Measurements from ENCODE around the gene RAB11B. TPM values are rescaled to one million over a fixed set of nuclear protein-coding genes. Genes with fewer than 3 reads are reported as not detected.
A peak's percentile ranks its signal among the peaks of the same experiment; 100 is the strongest.

Gene RAB11B
- total and polyA plus RNA-seq, 2 of the 13 experiments (the other 11 are each of a cell fraction or from before 2014, with no cell fraction given) = 6.0 to 28.4 TPM

DNA sequence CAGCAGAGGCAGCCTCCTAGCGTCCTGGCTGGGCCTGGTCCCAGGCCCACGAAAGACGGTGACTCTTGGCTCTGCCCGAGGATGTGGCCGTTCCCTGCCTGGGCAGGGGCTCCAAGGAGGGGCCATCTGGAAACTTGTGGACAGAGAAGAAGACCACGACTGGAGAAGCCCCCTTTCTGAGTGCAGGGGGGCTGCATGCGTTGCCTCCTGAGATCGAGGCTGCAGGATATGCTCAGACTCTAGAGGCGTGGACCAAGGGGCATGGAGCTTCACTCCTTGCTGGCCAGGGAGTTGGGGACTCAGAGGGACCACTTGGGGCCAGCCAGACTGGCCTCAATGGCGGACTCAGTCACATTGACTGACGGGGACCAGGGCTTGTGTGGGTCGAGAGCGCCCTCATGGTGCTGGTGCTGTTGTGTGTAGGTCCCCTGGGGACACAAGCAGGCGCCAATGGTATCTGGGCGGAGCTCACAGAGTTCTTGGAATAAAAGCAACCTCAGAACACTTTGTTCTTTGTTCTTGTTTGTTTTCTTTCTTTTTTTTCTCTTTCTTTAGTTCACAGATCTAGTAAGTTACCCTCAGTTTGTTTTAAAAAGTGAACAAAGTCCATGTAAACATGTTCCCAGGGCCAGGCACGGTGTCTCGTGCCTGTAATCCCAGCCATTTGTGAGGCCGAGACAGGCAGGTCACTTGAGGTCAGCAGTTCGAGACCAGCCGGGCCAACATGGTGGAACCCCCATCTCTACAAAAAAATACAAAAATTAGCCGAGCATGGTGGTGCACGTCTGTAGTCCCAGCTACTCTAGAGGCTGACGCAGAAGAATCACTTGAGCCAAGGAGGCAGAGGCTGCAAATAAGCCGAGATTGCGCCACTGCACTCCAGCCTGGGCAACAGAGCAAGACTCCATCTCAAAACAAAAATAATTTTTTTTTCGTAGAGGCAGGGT lies 16.0 kb upstream of the RAB11B start (continued):
- TF ChIP-seq ZNF772 (CRISPR knock-in tag; IDR thresholded peaks at IDR 0.05) (peak; percentile 81; the same call in 1 of the 2 replicates), ZNF747 (CRISPR knock-in tag; IDR thresholded peaks at IDR 0.05; ENCODE audit: borderline replicate concordance) (no peak; the same call in 1 of the 2 replicates), FOXA1 (IDR thresholded peaks at IDR 0.05) (peak; percentile 89), FOXA1 (CRISPR knock-in tag; IDR thresholded peaks at IDR 0.05) (peak; percentile 92), ZBTB7B (CRISPR knock-in tag; IDR thresholded peaks at IDR 0.05) (peak; percentile 84), ZNF296 (CRISPR knock-in tag; conservative IDR thresholded peaks at IDR 0.05) (no peak), ZFP36L1 (CRISPR knock-in tag; IDR thresholded peaks at IDR 0.05) (peak; percentile 85; the same call in 1 of the 2 replicates), AKAP8 (CRISPR knock-in tag; IDR thresholded peaks at IDR 0.05) (no peak), ATF1 (CRISPR knock-in tag; IDR thresholded peaks at IDR 0.05) (no peak), IRX3 (CRISPR knock-in tag; IDR thresholded peaks at IDR 0.05; ENCODE audit: borderline replicate concordance, low read depth) (no peak), KLF12 (CRISPR knock-in tag; IDR thresholded peaks at IDR 0.05; ENCODE audit: borderline replicate concordance) (peak; percentile 39; the same call in 1 of the 2 replicates), ESRRA (CRISPR knock-in tag; IDR thresholded peaks at IDR 0.05; ENCODE audit: low read depth) (peak; percentile 75), ZMAT3 (CRISPR knock-in tag; conservative IDR thresholded peaks at IDR 0.05) (peak; percentile 72; the same call in 1 of the 2 replicates), ZNF530 (CRISPR knock-in tag; IDR thresholded peaks at IDR 0.05; ENCODE audit: low read depth) (no peak), KAT2B (IDR thresholded peaks at IDR 0.05; ENCODE audit: borderline replicate concordance, low read depth, low read length) (no peak)
- TF ChIP-seq, protein P1, sequence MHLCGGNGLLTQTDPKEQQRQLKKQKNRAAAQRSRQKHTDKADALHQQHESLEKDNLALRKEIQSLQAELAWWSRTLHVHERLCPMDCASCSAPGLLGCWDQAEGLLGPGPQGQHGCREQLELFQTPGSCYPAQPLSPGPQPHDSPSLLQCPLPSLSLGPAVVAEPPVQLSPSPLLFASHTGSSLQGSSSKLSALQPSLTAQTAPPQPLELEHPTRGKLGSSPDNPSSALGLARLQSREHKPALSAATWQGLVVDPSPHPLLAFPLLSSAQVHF (CRISPR knock-in tag; IDR thresholded peaks at IDR 0.05) = no peak
- TF ChIP-seq, protein P2, sequence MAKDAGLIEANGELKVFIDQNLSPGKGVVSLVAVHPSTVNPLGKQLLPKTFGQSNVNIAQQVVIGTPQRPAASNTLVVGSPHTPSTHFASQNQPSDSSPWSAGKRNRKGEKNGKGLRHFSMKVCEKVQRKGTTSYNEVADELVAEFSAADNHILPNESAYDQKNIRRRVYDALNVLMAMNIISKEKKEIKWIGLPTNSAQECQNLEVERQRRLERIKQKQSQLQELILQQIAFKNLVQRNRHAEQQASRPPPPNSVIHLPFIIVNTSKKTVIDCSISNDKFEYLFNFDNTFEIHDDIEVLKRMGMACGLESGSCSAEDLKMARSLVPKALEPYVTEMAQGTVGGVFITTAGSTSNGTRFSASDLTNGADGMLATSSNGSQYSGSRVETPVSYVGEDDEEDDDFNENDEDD (CRISPR knock-in tag; IDR thresholded peaks at IDR 0.05; ENCODE audit: borderline replicate concordance) = peak; percentile 15; the same call in 1 of the 2 replicates
- TF ChIP-seq, protein P3, sequence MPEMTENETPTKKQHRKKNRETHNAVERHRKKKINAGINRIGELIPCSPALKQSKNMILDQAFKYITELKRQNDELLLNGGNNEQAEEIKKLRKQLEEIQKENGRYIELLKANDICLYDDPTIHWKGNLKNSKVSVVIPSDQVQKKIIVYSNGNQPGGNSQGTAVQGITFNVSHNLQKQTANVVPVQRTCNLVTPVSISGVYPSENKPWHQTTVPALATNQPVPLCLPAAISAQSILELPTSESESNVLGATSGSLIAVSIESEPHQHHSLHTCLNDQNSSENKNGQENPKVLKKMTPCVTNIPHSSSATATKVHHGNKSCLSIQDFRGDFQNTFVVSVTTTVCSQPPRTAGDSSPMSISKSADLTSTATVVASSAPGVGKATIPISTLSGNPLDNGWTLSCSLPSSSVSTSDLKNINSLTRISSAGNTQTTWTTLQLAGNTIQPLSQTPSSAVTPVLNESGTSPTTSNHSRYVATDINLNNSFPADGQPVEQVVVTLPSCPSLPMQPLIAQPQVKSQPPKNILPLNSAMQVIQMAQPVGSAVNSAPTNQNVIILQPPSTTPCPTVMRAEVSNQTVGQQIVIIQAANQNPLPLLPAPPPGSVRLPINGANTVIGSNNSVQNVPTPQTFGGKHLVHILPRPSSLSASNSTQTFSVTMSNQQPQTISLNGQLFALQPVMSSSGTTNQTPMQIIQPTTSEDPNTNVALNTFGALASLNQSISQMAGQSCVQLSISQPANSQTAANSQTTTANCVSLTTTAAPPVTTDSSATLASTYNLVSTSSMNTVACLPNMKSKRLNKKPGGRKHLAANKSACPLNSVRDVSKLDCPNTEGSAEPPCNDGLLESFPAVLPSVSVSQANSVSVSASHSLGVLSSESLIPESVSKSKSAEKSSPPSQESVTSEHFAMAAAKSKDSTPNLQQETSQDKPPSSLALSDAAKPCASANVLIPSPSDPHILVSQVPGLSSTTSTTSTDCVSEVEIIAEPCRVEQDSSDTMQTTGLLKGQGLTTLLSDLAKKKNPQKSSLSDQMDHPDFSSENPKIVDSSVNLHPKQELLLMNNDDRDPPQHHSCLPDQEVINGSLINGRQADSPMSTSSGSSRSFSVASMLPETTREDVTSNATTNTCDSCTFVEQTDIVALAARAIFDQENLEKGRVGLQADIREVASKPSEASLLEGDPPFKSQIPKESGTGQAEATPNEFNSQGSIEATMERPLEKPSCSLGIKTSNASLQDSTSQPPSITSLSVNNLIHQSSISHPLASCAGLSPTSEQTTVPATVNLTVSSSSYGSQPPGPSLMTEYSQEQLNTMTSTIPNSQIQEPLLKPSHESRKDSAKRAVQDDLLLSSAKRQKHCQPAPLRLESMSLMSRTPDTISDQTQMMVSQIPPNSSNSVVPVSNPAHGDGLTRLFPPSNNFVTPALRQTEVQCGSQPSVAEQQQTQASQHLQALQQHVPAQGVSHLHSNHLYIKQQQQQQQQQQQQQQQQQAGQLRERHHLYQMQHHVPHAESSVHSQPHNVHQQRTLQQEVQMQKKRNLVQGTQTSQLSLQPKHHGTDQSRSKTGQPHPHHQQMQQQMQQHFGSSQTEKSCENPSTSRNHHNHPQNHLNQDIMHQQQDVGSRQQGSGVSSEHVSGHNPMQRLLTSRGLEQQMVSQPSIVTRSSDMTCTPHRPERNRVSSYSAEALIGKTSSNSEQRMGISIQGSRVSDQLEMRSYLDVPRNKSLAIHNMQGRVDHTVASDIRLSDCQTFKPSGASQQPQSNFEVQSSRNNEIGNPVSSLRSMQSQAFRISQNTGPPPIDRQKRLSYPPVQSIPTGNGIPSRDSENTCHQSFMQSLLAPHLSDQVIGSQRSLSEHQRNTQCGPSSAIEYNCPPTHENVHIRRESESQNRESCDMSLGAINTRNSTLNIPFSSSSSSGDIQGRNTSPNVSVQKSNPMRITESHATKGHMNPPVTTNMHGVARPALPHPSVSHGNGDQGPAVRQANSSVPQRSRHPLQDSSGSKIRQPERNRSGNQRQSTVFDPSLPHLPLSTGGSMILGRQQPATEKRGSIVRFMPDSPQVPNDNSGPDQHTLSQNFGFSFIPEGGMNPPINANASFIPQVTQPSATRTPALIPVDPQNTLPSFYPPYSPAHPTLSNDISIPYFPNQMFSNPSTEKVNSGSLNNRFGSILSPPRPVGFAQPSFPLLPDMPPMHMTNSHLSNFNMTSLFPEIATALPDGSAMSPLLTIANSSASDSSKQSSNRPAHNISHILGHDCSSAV (CRISPR knock-in tag; IDR thresholded peaks at IDR 0.05; ENCODE audit: borderline replicate concordance) = no peak
